HEK293 (cell line): ENCODE measurements around the gene PTGES2.

Experiments used
- CTCF ChIP-seq: fragments of 450-650 bp; formaldehyde crosslinking; IDR thresholded peaks from 2 replicates; pipeline ENCODE4 v1.5.1; 2016; ENCODE audit warnings: missing biosample characterization, missing genetic modification characterization
- HOXA7 ChIP-seq: sonication (generic); formaldehyde crosslinking; IDR thresholded peaks from 2 replicates; pipeline ENCODE4 v1.8.1; 2022; ENCODE audit warnings: missing genetic modification reagents, borderline replicate concordance
- OSR2 ChIP-seq: fragments of 450-650 bp; formaldehyde crosslinking; IDR thresholded peaks from 2 replicates; pipeline ENCODE4 v1.5.1; 2016; ENCODE audit warnings: missing biosample characterization, missing genetic modification characterization
- REPIN1 ChIP-seq: fragments of 450-650 bp; formaldehyde crosslinking; IDR thresholded peaks from 2 replicates; pipeline ENCODE4 v1.5.1; 2017; ENCODE audit warnings: missing biosample characterization, missing genetic modification characterization, low read depth
- TRIM28 ChIP-seq: IDR thresholded peaks from 2 replicates; pipeline ENCODE4 v1.6.1; 2011; ENCODE audit warnings: low read length, control low read depth, borderline replicate concordance
- ZBTB6 ChIP-seq: fragments of 450-650 bp; formaldehyde crosslinking; IDR thresholded peaks from 2 replicates; pipeline ENCODE4 v1.5.1; 2017; ENCODE audit warnings: missing biosample characterization, missing genetic modification characterization
- ZNF174 ChIP-seq: fragments of 450-650 bp; formaldehyde crosslinking; IDR thresholded peaks from 2 replicates; pipeline ENCODE4 v1.5.0; 2017; ENCODE audit warnings: missing biosample characterization, mild to moderate bottlenecking, missing genetic modification characterization
- ZNF398 ChIP-seq: fragments of 450-650 bp; formaldehyde crosslinking; IDR thresholded peaks from 2 replicates; pipeline ENCODE4 v1.5.1; 2017; ENCODE audit warnings: missing biosample characterization, missing genetic modification characterization
- ZNF529 ChIP-seq: fragments of 450-650 bp; formaldehyde crosslinking; IDR thresholded peaks from 2 replicates; pipeline ENCODE4 v1.5.1; 2017; ENCODE audit warnings: missing genetic modification characterization, missing biosample characterization; ENCODE audit not compliant: insufficient replicate concordance
- ZNF707 ChIP-seq: fragments of 450-650 bp; formaldehyde crosslinking; IDR thresholded peaks from 2 replicates; pipeline ENCODE4 v1.5.1; 2016; ENCODE audit warnings: missing biosample characterization, missing genetic modification characterization
- ZNF791 ChIP-seq: fragments of 450-650 bp; formaldehyde crosslinking; IDR thresholded peaks from 2 replicates; pipeline ENCODE4 v1.5.1; 2016; ENCODE audit warnings: missing biosample characterization, missing genetic modification characterization
- ZSCAN23 ChIP-seq: fragments of 450-650 bp; formaldehyde crosslinking; IDR thresholded peaks from 2 replicates; pipeline ENCODE4 v1.5.1; 2016; ENCODE audit warnings: missing biosample characterization, missing genetic modification characterization

- TF ChIP-seq ZBTB6 (no peak), ZNF529 (no peak), TRIM28 (no peak), CTCF (tag by site-specific recombination) (no peak), REPIN1 (no peak), OSR2 (tag by site-specific recombination) (no peak), HOXA7 (CRISPR knock-in tag) (no peak), ZSCAN23 (no peak), ZNF791 (tag by site-specific recombination) (no peak), ZNF398 (tag by site-specific recombination) (no peak), ZNF707 (no peak), ZNF174 (no peak)
Observed at GRCh38 chr9:128102861-128103588, 24.5 kb downstream of the PTGES2 start.
